K562 (cell line): ENCODE results near the gene CLIC1. TPM values are rescaled to one million over a fixed set of nuclear protein-coding genes. Genes with fewer than 3 reads are reported as not detected.
A peak's percentile ranks its signal among the peaks of the same experiment; 100 is the strongest.

Source experiments
- ARID1B ChIP-seq: fragments of 450-650 bp; IDR thresholded peaks from 2 replicates; pipeline ENCODE4 v1.6.1; 2016; ENCODE audit warnings: antibody characterized with exemption, mild to moderate bottlenecking, inconsistent platforms
- CSDE1 ChIP-seq, 2 experiments: fragments of 450-650 bp; IDR thresholded peaks; 2 replicates each; pipeline ENCODE4 v1.6.1; 2016; ENCODE audit warnings: mild to moderate bottlenecking in 1 of 2
- DNMT1 ChIP-seq: fragments of 450-650 bp; IDR thresholded peaks from 2 replicates; pipeline ENCODE4 v1.6.1; 2016; ENCODE audit warnings: antibody characterized with exemption, mild to moderate bottlenecking
- GTF2E2 ChIP-seq: fragments of 200-800 bp; sonication (Bioruptor generic); IDR thresholded peaks from 2 replicates; pipeline ENCODE4 v1.6.1; 2016; ENCODE audit warnings: missing genetic modification characterization, missing compliant biosample characterization
- HDAC1 ChIP-seq, 2 experiments: fragments of 450-650 bp; IDR thresholded peaks; 2 replicates each; pipeline ENCODE4 v1.6.1; 2016 to 2017; ENCODE audit warnings: inconsistent platforms in 1 of 2, mild to moderate bottlenecking in 1 of 2, moderate library complexity in 1 of 2
- RBM39 ChIP-seq: fragments of 200-400 bp; formaldehyde crosslinking; optimal IDR thresholded peaks from 2 replicates; pipeline ENCODE3; 2018; ENCODE audit warnings: low read depth, low read length
- SREBF1 ChIP-seq: fragments of 150-350 bp; IDR thresholded peaks from 2 replicates; pipeline ENCODE4 v1.6.1; 2014; ENCODE audit warnings: antibody characterized with exemption, low read depth, low read length, borderline replicate concordance
- TAF9B ChIP-seq: fragments of 450-650 bp; IDR thresholded peaks from 2 replicates; pipeline ENCODE4 v1.6.1; 2018; ENCODE audit warnings: mild to moderate bottlenecking; ENCODE audit not compliant: partially characterized antibody
- XRCC5 ChIP-seq: fragments of 200-400 bp; formaldehyde crosslinking; IDR thresholded peaks from 2 replicates; pipeline ENCODE4 v1.6.1; 2017; ENCODE audit warnings: low read depth, mild to moderate bottlenecking, low read length
- ZBTB7A ChIP-seq: IDR thresholded peaks from 2 replicates; pipeline ENCODE4 v1.6.1; 2011; ENCODE audit warnings: low read depth, mild to moderate bottlenecking, low read length, moderate library complexity, borderline replicate concordance; ENCODE audit not compliant: control insufficient read depth
- ZNF324 ChIP-seq: fragments of 250-450 bp; sonication (Bioruptor Pico); IDR thresholded peaks from 2 replicates; pipeline ENCODE4 v1.4.0; 2020; ENCODE audit warnings: mild to moderate bottlenecking
- ZNF57 ChIP-seq: fragments of 450-650 bp; formaldehyde crosslinking; IDR thresholded peaks from 2 replicates; pipeline ENCODE4 v1.4.0; 2020; ENCODE audit warnings: mild to moderate bottlenecking, moderate library complexity
- polyA plus RNA-seq, 8 experiments: library from polyadenylated mRNA; depleted of rRNA in 4 of 8; stranded (reverse) in 5 of 8; unstranded in 3 of 8; fragments of >200 nt; fragmentation: Nextera tagmentation in 2 of 8; fragmentation: Illumina TruSeq in 1 of 8; extraction: Ambion mirVana in 2 of 8; extraction: Trizol in 1 of 8; gene quantifications; 2 replicates each; pipeline versions ENCODE4 v1.2.1 to v1.2.3, GENCODE V29; 2011 to 2014; ENCODE audit warnings: inconsistent platforms in 1 of 8, missing spikeins in 1 of 8
- total RNA-seq, 7 experiments: library from RNA; depleted of rRNA in 6 of 7; stranded (reverse); fragments of >200 nt in 6 of 7; fragmentation: Illumina TruSeq in 2 of 7; extraction: Trizol in 2 of 7; gene quantifications; 2 replicates each; pipeline versions ENCODE4 v1.2.1 to v1.2.3, GENCODE V29; 2011 to 2021; ENCODE audit warnings: low replicate concordance in 1 of 7
- TF ChIP-seq, protein P1 (sequence below): conservative IDR thresholded peaks from 2 replicates; pipeline ENCODE4 v1.6.1; 2011; ENCODE audit warnings: low read depth, mild to moderate bottlenecking, low read length; ENCODE audit not compliant: control insufficient read depth
- TF ChIP-seq, protein P2 (sequence below), 2 experiments: IDR thresholded peaks; 2 replicates each; pipeline ENCODE4 v1.6.1; 2012; ENCODE audit warnings: improper control_type of control experiment in 2 of 2, low read depth in 2 of 2, low read length in 2 of 2, borderline replicate concordance in 1 of 2
- TF ChIP-seq, protein P3 (sequence below): fragments of 450-650 bp; IDR thresholded peaks from 2 replicates; pipeline ENCODE4 v1.6.1; 2016
- TF ChIP-seq, protein P4 (sequence below): fragments of 250-450 bp; sonication (Bioruptor Pico); IDR thresholded peaks from 2 replicates; pipeline ENCODE4 v1.5.0; 2021
- TF ChIP-seq, protein P5 (sequence below): fragments of 250-450 bp; sonication (Bioruptor Pico); IDR thresholded peaks from 2 replicates; pipeline ENCODE4 v1.5.1; 2021; ENCODE audit warnings: mild to moderate bottlenecking
- TF ChIP-seq, protein P6 (sequence below): fragments of 450-650 bp; IDR thresholded peaks from 2 replicates; pipeline ENCODE4 v1.6.1; 2018; ENCODE audit warnings: mild to moderate bottlenecking, low read depth; ENCODE audit not compliant: partially characterized antibody

The CLIC1 gene
- total and polyA plus RNA-seq, 9 of the 15 experiments (the other 6 are each of a cell fraction or from before 2014, with no cell fraction given), result 1,267 to 2,419 (median 1,808) TPM

DNA sequence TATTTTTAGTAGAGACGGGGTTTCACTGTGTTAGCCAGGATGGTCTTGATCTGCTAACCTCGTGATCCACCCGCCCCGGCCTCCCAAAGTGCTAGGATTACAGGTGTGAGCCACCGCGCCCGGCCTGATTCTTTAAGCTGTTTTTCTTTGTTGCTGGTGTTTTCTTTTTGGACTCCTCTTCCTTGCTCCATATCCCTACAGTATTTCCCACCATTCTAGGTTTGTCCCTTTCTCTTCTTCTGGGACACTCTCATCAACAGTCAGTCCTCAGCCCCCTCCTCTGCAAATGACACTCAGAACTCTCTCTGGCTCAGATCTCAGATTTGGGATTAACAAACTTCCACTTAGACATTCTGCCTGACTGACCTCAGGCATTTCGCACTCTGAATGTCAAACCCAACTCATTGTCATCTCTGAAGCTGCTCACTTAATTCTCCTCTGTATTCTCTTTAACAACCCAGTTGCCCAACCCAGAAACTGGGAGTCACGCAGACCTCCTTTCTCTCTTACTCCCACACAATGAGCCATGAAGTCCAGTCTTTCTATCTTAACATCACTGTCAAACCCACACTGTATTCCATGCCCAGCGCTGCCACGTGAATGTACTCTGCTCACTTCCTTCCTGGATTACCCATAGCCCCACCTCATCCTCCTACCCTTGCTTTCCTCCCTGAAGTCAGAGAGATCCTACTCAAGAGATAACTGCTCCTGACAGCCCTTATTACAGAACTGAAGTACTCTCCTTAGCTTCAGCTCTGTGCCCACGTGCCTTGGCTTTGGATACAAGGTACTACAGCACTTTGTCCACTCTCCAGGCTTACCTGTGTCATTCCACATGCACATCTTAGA is 10.6 kb downstream of the CLIC1 start (continued):
- TF ChIP-seq SREBF1, result no peak
- peak; percentile 56; the same call in 1 of the 2 replicates for TF ChIP-seq ZNF324 (CRISPR knock-in tag)
- no peak for TF ChIP-seq CSDE1 (IDR thresholded peaks at IDR 0.05)
- TF ChIP-seq DNMT1, result no peak
- TF ChIP-seq RBM39, result peak; percentile 80
- TF ChIP-seq, protein P1, sequence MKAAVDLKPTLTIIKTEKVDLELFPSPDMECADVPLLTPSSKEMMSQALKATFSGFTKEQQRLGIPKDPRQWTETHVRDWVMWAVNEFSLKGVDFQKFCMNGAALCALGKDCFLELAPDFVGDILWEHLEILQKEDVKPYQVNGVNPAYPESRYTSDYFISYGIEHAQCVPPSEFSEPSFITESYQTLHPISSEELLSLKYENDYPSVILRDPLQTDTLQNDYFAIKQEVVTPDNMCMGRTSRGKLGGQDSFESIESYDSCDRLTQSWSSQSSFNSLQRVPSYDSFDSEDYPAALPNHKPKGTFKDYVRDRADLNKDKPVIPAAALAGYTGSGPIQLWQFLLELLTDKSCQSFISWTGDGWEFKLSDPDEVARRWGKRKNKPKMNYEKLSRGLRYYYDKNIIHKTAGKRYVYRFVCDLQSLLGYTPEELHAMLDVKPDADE, result no peak
- TF ChIP-seq, protein P2, sequence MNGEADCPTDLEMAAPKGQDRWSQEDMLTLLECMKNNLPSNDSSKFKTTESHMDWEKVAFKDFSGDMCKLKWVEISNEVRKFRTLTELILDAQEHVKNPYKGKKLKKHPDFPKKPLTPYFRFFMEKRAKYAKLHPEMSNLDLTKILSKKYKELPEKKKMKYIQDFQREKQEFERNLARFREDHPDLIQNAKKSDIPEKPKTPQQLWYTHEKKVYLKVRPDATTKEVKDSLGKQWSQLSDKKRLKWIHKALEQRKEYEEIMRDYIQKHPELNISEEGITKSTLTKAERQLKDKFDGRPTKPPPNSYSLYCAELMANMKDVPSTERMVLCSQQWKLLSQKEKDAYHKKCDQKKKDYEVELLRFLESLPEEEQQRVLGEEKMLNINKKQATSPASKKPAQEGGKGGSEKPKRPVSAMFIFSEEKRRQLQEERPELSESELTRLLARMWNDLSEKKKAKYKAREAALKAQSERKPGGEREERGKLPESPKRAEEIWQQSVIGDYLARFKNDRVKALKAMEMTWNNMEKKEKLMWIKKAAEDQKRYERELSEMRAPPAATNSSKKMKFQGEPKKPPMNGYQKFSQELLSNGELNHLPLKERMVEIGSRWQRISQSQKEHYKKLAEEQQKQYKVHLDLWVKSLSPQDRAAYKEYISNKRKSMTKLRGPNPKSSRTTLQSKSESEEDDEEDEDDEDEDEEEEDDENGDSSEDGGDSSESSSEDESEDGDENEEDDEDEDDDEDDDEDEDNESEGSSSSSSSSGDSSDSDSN (IDR thresholded peaks at IDR 0.05; ENCODE audit: borderline replicate concordance in 1 of 2, low read depth in 2 of 2, low read length in 2 of 2), result no peak
- TF ChIP-seq, protein P3, sequence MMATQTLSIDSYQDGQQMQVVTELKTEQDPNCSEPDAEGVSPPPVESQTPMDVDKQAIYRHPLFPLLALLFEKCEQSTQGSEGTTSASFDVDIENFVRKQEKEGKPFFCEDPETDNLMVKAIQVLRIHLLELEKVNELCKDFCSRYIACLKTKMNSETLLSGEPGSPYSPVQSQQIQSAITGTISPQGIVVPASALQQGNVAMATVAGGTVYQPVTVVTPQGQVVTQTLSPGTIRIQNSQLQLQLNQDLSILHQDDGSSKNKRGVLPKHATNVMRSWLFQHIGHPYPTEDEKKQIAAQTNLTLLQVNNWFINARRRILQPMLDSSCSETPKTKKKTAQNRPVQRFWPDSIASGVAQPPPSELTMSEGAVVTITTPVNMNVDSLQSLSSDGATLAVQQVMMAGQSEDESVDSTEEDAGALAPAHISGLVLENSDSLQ, result peak; percentile 78
- no peak for TF ChIP-seq GTF2E2 (tag)
- TF ChIP-seq, protein P4, sequence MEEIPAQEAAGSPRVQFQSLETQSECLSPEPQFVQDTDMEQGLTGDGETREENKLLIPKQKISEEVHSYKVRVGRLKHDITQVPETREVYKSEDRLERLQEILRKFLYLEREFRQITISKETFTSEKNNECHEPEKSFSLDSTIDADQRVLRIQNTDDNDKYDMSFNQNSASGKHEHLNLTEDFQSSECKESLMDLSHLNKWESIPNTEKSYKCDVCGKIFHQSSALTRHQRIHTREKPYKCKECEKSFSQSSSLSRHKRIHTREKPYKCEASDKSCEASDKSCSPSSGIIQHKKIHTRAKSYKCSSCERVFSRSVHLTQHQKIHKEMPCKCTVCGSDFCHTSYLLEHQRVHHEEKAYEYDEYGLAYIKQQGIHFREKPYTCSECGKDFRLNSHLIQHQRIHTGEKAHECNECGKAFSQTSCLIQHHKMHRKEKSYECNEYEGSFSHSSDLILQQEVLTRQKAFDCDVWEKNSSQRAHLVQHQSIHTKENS (CRISPR knock-in tag), result no peak
- TF ChIP-seq, protein P5, sequence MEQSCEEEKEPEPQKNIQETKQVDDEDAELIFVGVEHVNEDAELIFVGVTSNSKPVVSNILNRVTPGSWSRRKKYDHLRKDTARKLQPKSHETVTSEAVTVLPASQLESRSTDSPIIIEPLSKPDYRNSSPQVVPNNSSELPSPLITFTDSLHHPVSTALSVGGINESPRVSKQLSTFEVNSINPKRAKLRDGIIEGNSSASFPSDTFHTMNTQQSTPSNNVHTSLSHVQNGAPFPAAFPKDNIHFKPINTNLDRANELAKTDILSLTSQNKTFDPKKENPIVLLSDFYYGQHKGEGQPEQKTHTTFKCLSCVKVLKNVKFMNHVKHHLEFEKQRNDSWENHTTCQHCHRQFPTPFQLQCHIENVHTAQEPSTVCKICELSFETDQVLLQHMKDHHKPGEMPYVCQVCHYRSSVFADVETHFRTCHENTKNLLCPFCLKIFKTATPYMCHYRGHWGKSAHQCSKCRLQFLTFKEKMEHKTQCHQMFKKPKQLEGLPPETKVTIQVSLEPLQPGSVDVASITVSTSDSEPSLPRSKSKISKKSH (CRISPR knock-in tag), result no peak
- no peak for TF ChIP-seq ARID1B
- TF ChIP-seq TAF9B, result no peak
- TF ChIP-seq XRCC5, result no peak
- TF ChIP-seq, protein P6, sequence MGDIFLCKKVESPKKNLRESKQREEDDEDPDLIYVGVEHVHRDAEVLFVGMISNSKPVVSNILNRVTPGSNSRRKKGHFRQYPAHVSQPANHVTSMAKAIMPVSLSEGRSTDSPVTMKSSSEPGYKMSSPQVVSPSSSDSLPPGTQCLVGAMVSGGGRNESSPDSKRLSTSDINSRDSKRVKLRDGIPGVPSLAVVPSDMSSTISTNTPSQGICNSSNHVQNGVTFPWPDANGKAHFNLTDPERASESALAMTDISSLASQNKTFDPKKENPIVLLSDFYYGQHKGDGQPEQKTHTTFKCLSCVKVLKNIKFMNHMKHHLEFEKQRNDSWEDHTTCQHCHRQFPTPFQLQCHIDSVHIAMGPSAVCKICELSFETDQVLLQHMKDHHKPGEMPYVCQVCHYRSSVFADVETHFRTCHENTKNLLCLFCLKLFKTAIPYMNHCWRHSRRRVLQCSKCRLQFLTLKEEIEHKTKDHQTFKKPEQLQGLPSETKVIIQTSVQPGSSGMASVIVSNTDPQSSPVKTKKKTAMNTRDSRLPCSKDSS, result no peak
- TF ChIP-seq HDAC1 (IDR thresholded peaks at IDR 0.05), result peak in 1 of 2 experiments; percentile 91; a peak in 2 of 4 replicates
- TF ChIP-seq ZBTB7A, result no peak
- peak; percentile 82; the same call in 1 of the 2 replicates for TF ChIP-seq ZNF57 (CRISPR knock-in tag)
